Coronary artery (tissue), 2 donors: ENCODE data around the gene TMEM238.

Experiments
- DNase-seq: peaks from one replicate; pipeline ENCODE4 v3.0.0-alpha.2; 2017; ENCODE audit warnings: low spot score
- H3K27ac ChIP-seq, 2 donors: fragments of 200-600 bp; sonication (generic); one replicate each; pipeline ENCODE4 v1.5.1; 2016 to 2019
- H3K4me3 ChIP-seq: fragments of 200-600 bp; sonication (generic); 2 replicates; pipeline ENCODE4 v1.5.1; 2016; ENCODE audit warnings: mild to moderate bottlenecking, moderate library complexity
- TF ChIP-seq, protein P1 (sequence below): fragments of 200-600 bp; sonication (generic); IDR thresholded peaks from one replicate; pipeline ENCODE4 v1.5.1; 2019; ENCODE audit warnings: antibody characterized with exemption

The TMEM238 gene

DNA sequence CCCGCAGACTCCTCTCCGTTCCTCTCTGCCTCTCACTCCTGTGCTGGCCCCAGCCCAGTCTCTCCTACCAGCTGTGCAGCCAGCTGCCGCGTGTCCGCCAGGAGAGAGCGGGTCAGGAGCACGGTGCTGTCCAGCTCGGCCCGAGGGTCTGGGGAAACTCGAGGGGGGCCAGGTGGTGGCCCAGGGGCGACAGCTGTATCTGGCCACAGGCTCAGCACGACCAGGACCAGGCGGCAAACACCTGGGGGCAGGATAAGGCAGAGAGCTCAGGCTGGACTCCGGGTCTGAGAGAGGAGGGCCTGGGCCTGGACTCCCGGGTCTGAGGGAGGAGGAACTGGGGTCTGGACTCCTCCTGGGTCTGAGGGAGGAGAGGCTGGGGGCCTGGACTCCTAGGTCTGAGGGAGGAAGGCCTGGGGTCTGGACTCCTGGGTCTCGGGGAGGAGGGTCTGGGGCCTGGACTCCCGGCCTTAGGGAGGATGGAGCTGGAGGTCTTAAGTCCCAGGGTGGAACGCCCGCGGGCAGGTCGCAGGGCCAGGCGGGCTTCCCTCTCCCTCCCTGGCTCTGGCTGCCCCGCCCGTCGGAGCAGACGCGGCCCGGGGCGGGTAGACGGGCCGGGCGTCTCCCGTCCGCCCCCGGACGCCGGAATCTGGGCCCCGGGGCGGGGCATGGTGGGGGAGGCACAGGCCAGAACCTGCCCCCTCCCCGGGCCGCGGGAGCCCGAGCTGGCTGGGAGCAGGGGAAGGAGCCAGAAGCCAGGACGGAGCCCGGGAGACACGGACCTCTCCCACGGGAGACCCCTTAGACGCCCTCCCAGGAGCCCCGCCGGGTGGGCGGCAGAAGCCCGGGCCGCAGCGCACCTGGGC, 15.2 kb downstream of the TMEM238 start:
- DNase-seq, result no peak
- TF ChIP-seq, protein P1, sequence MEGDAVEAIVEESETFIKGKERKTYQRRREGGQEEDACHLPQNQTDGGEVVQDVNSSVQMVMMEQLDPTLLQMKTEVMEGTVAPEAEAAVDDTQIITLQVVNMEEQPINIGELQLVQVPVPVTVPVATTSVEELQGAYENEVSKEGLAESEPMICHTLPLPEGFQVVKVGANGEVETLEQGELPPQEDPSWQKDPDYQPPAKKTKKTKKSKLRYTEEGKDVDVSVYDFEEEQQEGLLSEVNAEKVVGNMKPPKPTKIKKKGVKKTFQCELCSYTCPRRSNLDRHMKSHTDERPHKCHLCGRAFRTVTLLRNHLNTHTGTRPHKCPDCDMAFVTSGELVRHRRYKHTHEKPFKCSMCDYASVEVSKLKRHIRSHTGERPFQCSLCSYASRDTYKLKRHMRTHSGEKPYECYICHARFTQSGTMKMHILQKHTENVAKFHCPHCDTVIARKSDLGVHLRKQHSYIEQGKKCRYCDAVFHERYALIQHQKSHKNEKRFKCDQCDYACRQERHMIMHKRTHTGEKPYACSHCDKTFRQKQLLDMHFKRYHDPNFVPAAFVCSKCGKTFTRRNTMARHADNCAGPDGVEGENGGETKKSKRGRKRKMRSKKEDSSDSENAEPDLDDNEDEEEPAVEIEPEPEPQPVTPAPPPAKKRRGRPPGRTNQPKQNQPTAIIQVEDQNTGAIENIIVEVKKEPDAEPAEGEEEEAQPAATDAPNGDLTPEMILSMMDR, result no peak
- Histone ChIP-seq H3K27ac (no peak overlapping the region), H3K4me3 (peak overlapping the region; percentile 61)

DNA sequence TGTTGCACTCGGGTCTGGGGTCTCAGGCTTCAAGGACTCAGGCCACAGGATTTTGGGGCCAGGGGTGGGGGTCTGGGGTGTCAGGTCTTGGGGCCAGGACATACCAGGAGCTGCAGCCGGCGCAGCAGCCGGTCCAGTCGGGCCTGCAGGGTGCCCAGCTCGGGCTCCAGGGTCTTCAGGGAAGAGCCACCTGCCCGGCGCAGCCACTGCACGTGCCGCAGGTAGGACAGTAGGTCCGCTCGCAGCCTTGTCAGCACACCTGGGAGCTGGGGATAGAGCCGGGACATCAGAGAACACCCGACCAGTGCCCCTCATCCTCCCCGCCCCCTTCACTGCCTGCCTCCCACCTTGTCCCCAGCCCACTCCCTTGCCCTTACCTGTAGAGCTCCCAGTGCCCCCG, 16.0 kb downstream of the TMEM238 start:
- TF ChIP-seq, protein P1, result no peak
- no peak for DNase-seq
- Histone ChIP-seq H3K27ac (no peak overlapping the region), H3K4me3 (no peak overlapping the region)

DNA sequence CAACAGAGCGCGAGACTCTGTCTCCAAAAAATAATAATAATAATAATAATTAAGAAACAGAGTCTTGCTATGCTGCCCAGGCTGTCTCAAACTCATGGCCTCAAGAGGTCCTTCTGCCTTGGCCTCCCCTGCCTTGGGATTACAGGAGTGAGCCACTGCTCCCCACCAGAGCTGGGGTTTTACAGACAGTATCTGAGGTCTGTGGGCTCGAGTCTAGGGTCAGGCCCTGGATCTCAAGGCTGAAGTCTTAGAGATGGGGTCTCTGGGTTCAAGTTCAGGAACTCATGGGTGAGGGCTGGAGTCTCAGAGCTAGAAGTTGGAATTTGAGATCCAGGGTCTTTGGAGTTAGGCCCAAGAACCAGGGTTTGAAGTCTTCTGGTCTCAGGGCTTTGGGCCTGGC, 17.3 kb downstream of the TMEM238 start:
- TF ChIP-seq, protein P1, result no peak
- no peak overlapping the region for H3K4me3 ChIP-seq
- H3K27ac ChIP-seq, result no peak overlapping the region

DNA sequence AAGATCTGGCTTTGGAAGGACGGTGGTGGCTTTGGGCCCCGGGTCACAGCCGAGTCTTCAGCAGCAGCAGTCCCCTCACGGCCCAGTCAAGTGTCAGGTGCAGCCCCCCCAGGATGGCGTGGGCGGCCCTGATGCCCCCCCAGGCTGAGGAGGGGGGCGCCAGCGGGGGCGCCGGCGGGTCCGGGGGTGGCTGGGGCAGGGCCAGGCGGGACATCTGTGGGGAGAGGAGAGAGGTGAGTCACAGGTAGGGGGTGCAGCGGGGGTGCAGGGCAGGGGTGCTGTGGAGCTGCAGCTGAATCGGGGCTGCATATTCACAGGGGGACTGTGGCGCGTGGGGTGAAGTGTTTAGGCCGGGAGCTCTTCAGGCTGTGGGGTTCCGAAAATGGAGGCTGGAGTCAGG, 18.1 kb downstream of the TMEM238 start:
- no peak for DNase-seq
- H3K27ac ChIP-seq, result no peak overlapping the region
- H3K4me3 ChIP-seq, result no peak overlapping the region
- TF ChIP-seq, protein P1, result no peak

More for the DNA sequence above, 17.3 kb downstream of the TMEM238 start:
- DNase-seq, result no peak

DNA sequence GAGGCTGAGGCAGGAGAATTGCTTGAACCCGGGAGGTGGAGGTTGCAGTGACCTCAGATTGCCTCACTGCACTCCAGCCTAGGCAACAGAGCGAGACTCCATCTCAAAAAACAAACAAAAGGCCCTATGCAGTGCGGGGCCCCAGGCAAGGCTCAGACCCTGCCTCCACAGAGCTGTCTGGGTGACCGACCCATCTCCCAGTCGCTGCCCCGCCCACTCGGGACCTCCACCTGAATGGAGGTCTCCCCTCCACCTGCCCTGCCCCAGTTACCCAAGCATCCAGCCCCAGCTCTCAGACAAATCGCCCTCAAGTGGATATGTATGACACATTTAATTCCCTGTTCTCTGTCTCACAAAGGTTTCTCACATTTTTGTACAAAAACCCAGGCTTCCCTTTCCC, 18.8 kb downstream of the TMEM238 start:
- DNase-seq, result no peak
- no peak overlapping the region for H3K27ac ChIP-seq
- no peak overlapping the region for H3K4me3 ChIP-seq
- TF ChIP-seq, protein P1, result no peak

DNA sequence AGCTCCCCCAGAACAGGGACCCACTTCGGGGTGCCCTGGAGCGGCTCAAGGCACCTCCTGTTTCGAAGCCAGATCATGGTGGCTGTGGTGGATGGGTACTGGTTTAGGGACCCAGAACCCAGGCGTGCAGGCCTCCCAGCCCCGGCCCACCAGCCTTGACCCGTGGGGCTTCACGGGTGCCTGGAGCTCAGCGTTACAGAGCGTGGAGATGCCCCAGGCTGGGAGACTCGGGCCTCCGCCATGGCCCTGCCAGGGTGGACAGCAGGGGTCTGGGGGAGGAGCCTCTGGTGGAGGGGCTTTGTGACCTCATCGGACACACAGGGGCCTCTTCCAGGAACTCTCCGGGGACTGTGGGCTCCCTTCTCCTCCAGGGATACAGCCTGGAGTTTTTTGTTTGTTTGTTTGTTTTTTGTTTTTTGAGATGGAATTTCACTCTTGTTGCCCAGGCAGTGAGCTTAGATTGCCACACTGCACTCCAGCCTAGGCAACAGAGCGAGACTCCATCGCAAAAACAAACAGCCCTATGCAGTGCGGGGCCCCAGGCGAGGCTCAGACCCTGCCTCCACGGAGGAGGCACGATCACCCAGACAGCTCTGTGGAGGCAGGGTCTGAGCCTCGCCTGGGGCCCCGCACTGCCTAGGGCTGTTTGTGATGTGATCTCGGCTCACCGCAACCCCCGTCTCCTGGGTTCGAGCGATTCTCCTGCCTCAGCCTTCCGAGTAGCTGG, 20.9 kb downstream of the TMEM238 start, which contains the start of gene GARIN5B:
Gene GARIN5B, minus strand, starts transcription at position 271 of the 727 bp plus-strand sequence. Its CDS starts 194 bp downstream, at position 77.
- Histone ChIP-seq H3K27ac (no peak within 1 kb of the TSS), H3K4me3 (no peak within 1 kb of the TSS)
- DNase-seq, result no peak
- TF ChIP-seq, protein P1, result no peak
